ENCODE measurements around the gene PDHB.

The PDHB gene

DNA sequence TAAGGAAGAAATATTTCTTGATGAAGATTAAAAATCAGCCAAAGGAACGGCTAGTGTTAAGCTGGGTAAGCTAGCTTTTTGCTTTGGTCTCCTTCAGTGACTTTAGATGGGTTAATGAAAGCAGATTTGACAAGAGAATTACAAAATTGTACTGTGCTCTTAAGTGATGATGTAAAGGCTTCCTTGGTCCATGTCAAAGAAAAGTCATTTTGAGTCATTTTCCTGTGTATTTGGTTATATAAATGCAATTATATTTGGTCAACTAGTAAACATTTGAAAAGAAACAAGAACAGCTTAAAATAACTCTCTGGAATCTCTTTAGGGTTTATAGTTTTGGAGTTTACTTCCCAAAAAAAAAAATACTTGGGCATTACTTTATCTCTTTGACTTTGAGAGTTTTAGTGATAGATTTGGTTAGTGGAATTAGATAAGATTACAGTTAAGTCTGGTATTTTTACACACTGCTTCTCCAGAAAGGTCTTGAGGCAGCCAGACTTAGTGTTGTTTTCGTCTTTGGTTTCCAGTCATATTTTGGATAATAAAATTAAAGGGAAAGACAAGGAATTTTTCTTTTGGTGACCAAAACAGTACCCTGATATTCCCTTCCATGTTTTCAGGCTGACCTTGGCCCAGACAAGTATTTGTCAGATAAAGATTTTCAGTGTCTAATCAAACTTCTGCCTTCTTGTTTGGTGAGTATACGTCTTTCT is 42.3 kb downstream of the PDHB start:
- peaks cover 0 to 1% of the 10 kb centered on the region in 2 donors for H3K36me3 ChIP-seq (replicated peaks in 1 of 2; ENCODE audit: control insufficient read depth in 2 of 2, insufficient read depth in 2 of 2, low read length in 2 of 2)
- no peak overlapping the region for H2AFZ ChIP-seq (ENCODE audit: low read length)
- H3K9ac ChIP-seq (ENCODE audit: low read depth, low read length, poor library complexity), result no peak overlapping the region
- no peak overlapping the region for H3K27ac ChIP-seq (replicated peaks; ENCODE audit: low read length)
- H4K8ac ChIP-seq (ENCODE audit: low read depth, low read length), result no peak overlapping the region
- peaks cover 0 to 3% of the 10 kb centered on the region in 2 donors for H3K4me1 ChIP-seq (ENCODE audit: control insufficient read depth in 2 of 2, insufficient read depth in 1 of 2, low read depth in 1 of 2, low read length in 2 of 2)
- H3K27me3 ChIP-seq (ENCODE audit: control insufficient read depth in 3 of 3, insufficient read depth in 3 of 3, low read depth in 1 of 3, low read length in 3 of 3), result no peaks in the 10 kb centered on the region
- DNase-seq (ENCODE audit: low spot score), result no peak
- H3K18ac ChIP-seq (ENCODE audit: low read length), result no peak overlapping the region
- H2BK15ac ChIP-seq (ENCODE audit: low read length), result no peak overlapping the region
- H2BK5ac ChIP-seq (ENCODE audit: low read length), result no peak overlapping the region
- H3K9me3 ChIP-seq (replicated peaks in 1 of 2; ENCODE audit: control insufficient read depth in 2 of 2, insufficient read depth in 1 of 2, low read depth in 1 of 2, low read length in 2 of 2), result no peaks in the 10 kb centered on the region
- WGBS, 2 donors (ENCODE audit: extremely low coverage in 2 of 2, insufficient read length in 2 of 2, insufficient replicate concordance in 1 of 2), result no CpG with 5 or more reads among the region's 3 CpGs
- H3K4me2 ChIP-seq (ENCODE audit: insufficient read depth, low read length, poor library complexity, severe bottlenecking), result no peak overlapping the region
- no peak overlapping the region for H3K23ac ChIP-seq (ENCODE audit: low read depth, low read length, poor library complexity)
- no peak overlapping the region for H3K4me3 ChIP-seq (ENCODE audit: low read length in 2 of 2)
- H2BK12ac ChIP-seq (ENCODE audit: low read length), result no peak overlapping the region
- no peak overlapping the region for H4K91ac ChIP-seq (ENCODE audit: low read depth, low read length, poor library complexity)
- no peaks in the 10 kb centered on the region for H3K79me1 ChIP-seq (ENCODE audit: low read depth, low read length)
- no peak overlapping the region for H3K14ac ChIP-seq (ENCODE audit: low read length)
- no peak overlapping the region for H3K4ac ChIP-seq (ENCODE audit: low read length)
- H2BK120ac ChIP-seq (ENCODE audit: low read depth, low read length), result no peak overlapping the region
- H2AK5ac ChIP-seq (ENCODE audit: low read depth, low read length), result no peak overlapping the region

DNA sequence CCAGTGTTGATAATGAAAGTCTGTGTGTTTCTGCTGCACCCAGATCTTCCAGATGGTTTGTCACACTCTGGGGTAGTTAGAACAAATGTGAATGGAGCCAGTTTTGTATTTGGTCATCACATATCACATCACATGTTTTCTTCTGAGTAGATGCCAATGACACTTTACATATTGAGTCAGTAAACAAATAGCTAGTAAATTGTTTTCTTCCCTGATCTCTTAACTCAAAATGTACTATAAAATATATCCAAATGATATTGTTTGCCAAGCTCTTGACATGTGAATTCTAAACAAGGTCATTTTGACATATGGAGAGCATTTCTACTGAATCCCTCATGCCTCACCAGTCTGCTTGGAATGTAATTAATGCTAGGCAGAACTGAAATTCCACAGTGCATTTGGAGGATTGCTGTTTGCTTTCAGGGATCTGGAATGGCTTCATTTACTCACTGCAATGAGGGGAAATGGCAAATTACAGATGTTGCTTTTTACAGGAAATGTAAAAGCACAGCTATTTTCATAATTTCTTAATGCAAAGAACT is 45.0 kb downstream of the PDHB start:
- H2AFZ ChIP-seq (ENCODE audit: low read length), result no peak overlapping the region
- no peak overlapping the region for H3K18ac ChIP-seq (ENCODE audit: low read length)
- DNase-seq (ENCODE audit: low spot score), result no peak
- H2BK5ac ChIP-seq (ENCODE audit: low read length), result no peak overlapping the region
- H3K23ac ChIP-seq (ENCODE audit: low read depth, low read length, poor library complexity), result no peak overlapping the region
- no peaks in the 10 kb centered on the region for H3K36me3 ChIP-seq (replicated peaks in 1 of 2; ENCODE audit: control insufficient read depth in 2 of 2, insufficient read depth in 2 of 2, low read length in 2 of 2)
- no peak overlapping the region for H3K27ac ChIP-seq (replicated peaks; ENCODE audit: low read length)
- H3K4me2 ChIP-seq (ENCODE audit: insufficient read depth, low read length, poor library complexity, severe bottlenecking), result no peak overlapping the region
- no peak overlapping the region for H3K4me3 ChIP-seq (ENCODE audit: low read length in 2 of 2)
- H3K9me3 ChIP-seq (replicated peaks in 1 of 2; ENCODE audit: control insufficient read depth in 2 of 2, insufficient read depth in 1 of 2, low read depth in 1 of 2, low read length in 2 of 2), result no peaks in the 10 kb centered on the region
- no peaks in the 10 kb centered on the region for H3K27me3 ChIP-seq (ENCODE audit: control insufficient read depth in 3 of 3, insufficient read depth in 3 of 3, low read depth in 1 of 3, low read length in 3 of 3)
- no peak overlapping the region for H4K91ac ChIP-seq (ENCODE audit: low read depth, low read length, poor library complexity)
- H3K4ac ChIP-seq (ENCODE audit: low read length), result no peak overlapping the region
- H2BK15ac ChIP-seq (ENCODE audit: low read length), result no peak overlapping the region
- H3K9ac ChIP-seq (ENCODE audit: low read depth, low read length, poor library complexity), result no peak overlapping the region
- H3K14ac ChIP-seq (ENCODE audit: low read length), result no peak overlapping the region
- H2BK12ac ChIP-seq (ENCODE audit: low read length), result no peak overlapping the region
- no peak overlapping the region for H2AK5ac ChIP-seq (ENCODE audit: low read depth, low read length)
- no peaks in the 10 kb centered on the region for H3K79me1 ChIP-seq (ENCODE audit: low read depth, low read length)
- no peak overlapping the region for H2BK120ac ChIP-seq (ENCODE audit: low read depth, low read length)
- H4K8ac ChIP-seq (ENCODE audit: low read depth, low read length), result no peak overlapping the region
- H3K4me1 ChIP-seq (ENCODE audit: control insufficient read depth in 2 of 2, insufficient read depth in 1 of 2, low read depth in 1 of 2, low read length in 2 of 2), result peaks cover 0 to 3% of the 10 kb centered on the region in 2 donors

DNA sequence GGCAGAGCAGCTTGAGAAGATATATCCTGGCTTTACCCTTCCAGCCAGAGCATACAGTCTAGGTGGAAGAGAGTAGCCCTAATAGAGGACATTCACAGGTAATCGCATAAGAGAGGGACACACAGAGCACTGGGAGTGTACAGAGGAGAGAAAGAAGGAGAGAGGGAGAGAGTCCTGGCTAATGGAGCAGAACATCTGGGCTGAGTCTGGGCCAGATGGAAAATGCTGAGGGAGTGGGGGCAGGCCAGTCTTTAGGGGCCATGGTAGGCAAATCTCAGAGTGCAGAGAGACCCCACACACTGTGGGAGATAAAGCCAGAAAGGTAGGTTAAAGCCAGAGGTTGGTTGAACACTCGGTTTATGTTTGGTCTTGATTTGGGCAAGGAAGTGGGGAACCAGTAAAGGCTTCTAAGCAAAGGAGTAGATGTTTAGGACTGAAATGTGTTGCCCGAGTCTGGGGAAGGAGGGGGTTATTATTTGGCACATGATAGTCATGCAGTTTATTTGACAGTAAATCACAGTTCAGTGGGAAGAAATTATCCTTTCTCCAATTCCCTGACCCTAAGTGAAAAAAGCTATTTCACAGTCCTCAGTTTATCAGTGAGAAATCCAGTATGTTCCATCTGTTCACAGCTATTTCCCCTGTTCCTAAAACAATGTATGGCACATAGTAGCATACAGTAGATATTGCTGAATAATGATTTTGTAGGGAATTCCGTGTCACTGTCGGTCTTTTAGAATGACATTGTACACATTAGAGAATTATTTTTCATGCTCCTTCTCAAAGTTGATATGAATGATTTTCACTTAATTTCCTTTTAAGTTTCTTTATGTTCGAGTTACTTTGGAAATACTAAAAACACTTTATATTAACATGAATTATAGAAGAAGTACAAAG is 45.7 kb downstream of the PDHB start:
- no peak overlapping the region for H2AFZ ChIP-seq (ENCODE audit: low read length)
- H3K23ac ChIP-seq (ENCODE audit: low read depth, low read length, poor library complexity), result no peak overlapping the region
- H4K8ac ChIP-seq (ENCODE audit: low read depth, low read length), result no peak overlapping the region
- H3K9me3 ChIP-seq (replicated peaks in 1 of 2; ENCODE audit: control insufficient read depth in 2 of 2, insufficient read depth in 1 of 2, low read depth in 1 of 2, low read length in 2 of 2), result no peaks in the 10 kb centered on the region
- H3K36me3 ChIP-seq (replicated peaks in 1 of 2; ENCODE audit: control insufficient read depth in 2 of 2, insufficient read depth in 2 of 2, low read length in 2 of 2), result no peaks in the 10 kb centered on the region
- no peak overlapping the region for H3K4me3 ChIP-seq (ENCODE audit: low read length in 2 of 2)
- no peak overlapping the region for H3K27ac ChIP-seq (replicated peaks; ENCODE audit: low read length)
- no peak for DNase-seq (ENCODE audit: low spot score)
- no peak overlapping the region for H2AK5ac ChIP-seq (ENCODE audit: low read depth, low read length)
- H2BK5ac ChIP-seq (ENCODE audit: low read length), result no peak overlapping the region
- no peak overlapping the region for H2BK12ac ChIP-seq (ENCODE audit: low read length)
- H3K27me3 ChIP-seq (ENCODE audit: control insufficient read depth in 3 of 3, insufficient read depth in 3 of 3, low read depth in 1 of 3, low read length in 3 of 3), result no peaks in the 10 kb centered on the region
- no peak overlapping the region for H4K91ac ChIP-seq (ENCODE audit: low read depth, low read length, poor library complexity)
- no peak overlapping the region for H2BK120ac ChIP-seq (ENCODE audit: low read depth, low read length)
- peaks cover 0 to 3% of the 10 kb centered on the region in 2 donors for H3K4me1 ChIP-seq (ENCODE audit: control insufficient read depth in 2 of 2, insufficient read depth in 1 of 2, low read depth in 1 of 2, low read length in 2 of 2)
- H3K18ac ChIP-seq (ENCODE audit: low read length), result no peak overlapping the region
- H3K14ac ChIP-seq (ENCODE audit: low read length), result no peak overlapping the region
- WGBS, 2 donors (ENCODE audit: extremely low coverage in 2 of 2, insufficient read length in 2 of 2, insufficient replicate concordance in 1 of 2), result no CpG with 5 or more reads among the region's 6 CpGs
- H3K4me2 ChIP-seq (ENCODE audit: insufficient read depth, low read length, poor library complexity, severe bottlenecking), result no peak overlapping the region
- H3K4ac ChIP-seq (ENCODE audit: low read length), result no peak overlapping the region
- H3K79me1 ChIP-seq (ENCODE audit: low read depth, low read length), result no peaks in the 10 kb centered on the region
- no peak overlapping the region for H2BK15ac ChIP-seq (ENCODE audit: low read length)
- no peak overlapping the region for H3K9ac ChIP-seq (ENCODE audit: low read depth, low read length, poor library complexity)
